Measurements from ENCODE around the gene DPEP2. TPM values are rescaled to one million over a fixed set of nuclear protein-coding genes. Genes with fewer than 3 reads are reported as not detected.

Gene DPEP2
- total RNA-seq, 2 experiments from 2014 or later: 3.2 to 3.8 TPM

DNA sequence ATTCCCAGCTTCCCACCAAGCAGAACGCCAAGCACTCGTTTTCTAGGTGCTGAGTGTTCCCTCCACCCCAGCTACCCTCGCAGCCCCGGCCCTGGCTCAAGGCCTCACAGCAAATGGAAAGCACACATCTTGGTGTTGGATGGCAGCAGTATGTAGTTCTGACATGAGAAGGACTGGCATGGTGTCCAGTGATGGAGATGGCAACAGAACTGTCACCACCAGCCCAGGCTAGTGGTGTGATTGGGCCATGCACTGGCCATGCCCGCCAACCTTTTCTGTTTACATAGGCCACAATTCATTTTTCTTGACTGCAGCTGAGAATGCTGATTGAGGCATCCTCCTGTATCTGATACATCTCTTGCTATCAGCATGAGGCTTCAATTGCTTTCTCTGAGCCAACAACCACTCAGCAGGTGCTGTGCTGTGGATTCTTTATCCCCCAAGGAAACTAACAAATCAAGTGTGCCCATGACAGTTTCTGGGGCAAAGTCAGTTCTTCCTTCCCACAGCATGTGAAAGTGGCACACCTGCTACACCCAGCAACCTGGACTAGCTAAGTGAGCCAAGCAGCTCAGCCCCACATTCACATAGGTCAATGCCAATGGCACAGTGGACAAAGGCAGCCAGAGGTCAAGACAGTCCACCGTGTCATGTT, 34.7 kb downstream of the DPEP2 start:
- ChIA-PET CTCF (interaction anchor here (0.6 to 1.0 kb wide), 3 partner anchors 22 to 72 kb away, joined by 3 to 4 read pairs (median 3); partner anchors contain the start of gene PSKH1), POLR2A (no interaction called here)
- Mint-ChIP-seq H3K27ac (no peak overlapping the region), H3K36me3 (ENCODE audit: low read depth) (peaks cover 9% of the 10 kb centered on the region), H3K27me3 (no peaks in the 10 kb centered on the region), H3K4me1 (peaks cover 12% of the 10 kb centered on the region), H3K9me3 (ENCODE audit: low read depth) (no peaks in the 10 kb centered on the region), H3K4me3 (no peak overlapping the region)
- ATAC-seq (no peak), DNase-seq (no peak)
- intact Hi-C loops (cut with DNase I, micrococcal nuclease): no loop called here

DNA sequence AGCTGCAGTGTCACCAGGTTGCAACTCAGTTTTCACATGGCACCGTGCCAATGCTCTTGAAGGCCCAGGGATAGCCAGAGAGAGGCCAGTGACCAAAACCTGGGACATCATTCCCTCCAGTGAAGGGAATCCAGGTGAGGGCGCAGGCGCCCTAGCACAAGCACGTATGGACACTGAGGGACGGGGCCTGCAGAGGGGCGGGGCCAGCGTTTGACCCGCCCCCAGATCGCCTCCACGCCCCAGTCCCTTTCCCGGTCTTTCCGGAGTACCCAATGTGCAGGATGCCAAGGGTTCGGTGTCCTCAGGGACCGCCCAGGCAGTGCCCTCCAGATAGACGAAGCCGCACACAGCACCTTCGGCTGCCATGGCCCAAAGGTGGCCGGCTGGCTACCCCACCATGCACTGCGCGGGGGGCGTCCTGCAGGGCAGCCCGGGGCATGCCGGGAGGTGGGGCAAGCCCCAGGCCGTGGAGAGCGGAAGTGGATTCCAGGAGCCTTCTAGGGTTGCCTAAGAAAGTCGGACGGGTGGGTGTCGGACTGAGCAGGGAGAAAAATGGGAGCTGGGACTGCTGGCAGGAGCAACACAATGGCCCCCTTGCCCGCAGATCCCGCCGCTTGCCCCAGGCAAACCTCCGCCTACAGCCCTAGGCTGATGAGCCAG, 35.5 kb downstream of the DPEP2 start:
- no peaks in the 10 kb centered on the region for H3K27me3 Mint-ChIP-seq
- intact Hi-C loops (cut with DNase I, micrococcal nuclease): no loop called here
- CTCF ChIA-PET: interaction anchor here (0.6 to 1.0 kb wide), 3 partner anchors 22 to 71 kb away, joined by 3 to 4 read pairs (median 3); partner anchors contain the start of gene PSKH1

DNA sequence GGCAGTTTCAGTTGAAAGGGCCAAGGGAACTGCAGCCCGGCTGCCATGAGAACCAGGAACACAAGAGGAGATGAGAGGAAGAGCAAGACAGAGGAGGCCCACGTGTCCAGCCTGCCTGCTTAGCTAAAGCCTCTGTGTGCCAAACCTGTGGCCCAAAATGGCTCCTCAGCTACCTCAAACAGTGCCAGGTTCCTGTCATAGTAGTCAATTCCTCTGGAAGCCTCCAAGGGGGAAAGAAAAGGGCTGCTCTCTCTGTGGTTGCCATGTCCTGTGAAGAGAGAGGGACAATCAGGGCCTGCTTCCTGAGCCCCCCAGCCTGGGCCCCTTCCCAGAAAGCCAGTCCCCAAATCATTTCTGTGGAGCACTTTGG, 36.0 kb downstream of the DPEP2 start:
- POLR2A ChIA-PET: no interaction called here
- H3K36me3 Mint-ChIP-seq (ENCODE audit: low read depth): peaks cover 9% of the 10 kb centered on the region
- H3K4me1 Mint-ChIP-seq: peaks cover 8% of the 10 kb centered on the region
- intact Hi-C loops (cut with DNase I, micrococcal nuclease): no loop called here
- ATAC-seq (no peak), DNase-seq (no peak)
- H3K27ac Mint-ChIP-seq: no peak overlapping the region
- no peak overlapping the region for H3K4me3 Mint-ChIP-seq
- no peaks in the 10 kb centered on the region for H3K27me3 Mint-ChIP-seq
- no peaks in the 10 kb centered on the region for H3K9me3 Mint-ChIP-seq (ENCODE audit: low read depth)
- CTCF ChIA-PET: interaction anchor here (1.0 to 1.3 kb wide), 3 partner anchors 21 to 54 kb away, joined by 3 read pairs; no protein-coding TSS in a partner anchor

More for the DNA sequence above, 35.5 kb downstream of the DPEP2 start:
- no peak overlapping the region for H3K27ac Mint-ChIP-seq
- H3K9me3 Mint-ChIP-seq (ENCODE audit: low read depth): no peaks in the 10 kb centered on the region
- peaks cover 9% of the 10 kb centered on the region for H3K36me3 Mint-ChIP-seq (ENCODE audit: low read depth)
- H3K4me1 Mint-ChIP-seq: peaks cover 8% of the 10 kb centered on the region
- no peak overlapping the region for H3K4me3 Mint-ChIP-seq
- DNase-seq (no peak), ATAC-seq (no peak)
- POLR2A ChIA-PET: no interaction called here

DNA sequence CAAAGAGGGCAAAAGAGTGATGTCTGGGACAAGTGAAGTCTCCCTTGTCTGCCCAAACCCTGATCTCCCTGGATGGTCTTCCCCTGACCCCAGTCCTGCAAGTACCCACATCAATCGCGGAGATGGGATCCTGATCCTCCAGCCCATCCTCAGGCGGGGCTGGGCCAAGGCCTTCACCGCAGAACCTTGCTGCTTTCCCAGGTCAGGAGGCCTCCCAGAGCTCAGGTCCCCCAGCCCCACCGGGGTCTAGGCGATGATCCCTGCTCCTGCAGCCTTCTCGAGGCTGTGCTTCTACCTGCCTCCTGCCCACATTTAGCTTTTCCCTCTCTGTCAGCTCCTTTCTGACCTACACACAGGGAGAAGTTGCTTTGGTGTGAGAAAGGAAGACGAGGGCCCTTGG, 37.1 kb downstream of the DPEP2 start:
- H3K9me3 Mint-ChIP-seq (ENCODE audit: low read depth): no peaks in the 10 kb centered on the region
- H3K27me3 Mint-ChIP-seq: no peaks in the 10 kb centered on the region
- ATAC-seq (no peak), DNase-seq (no peak)
- H3K36me3 Mint-ChIP-seq (ENCODE audit: low read depth): peaks cover 9% of the 10 kb centered on the region
- no peak overlapping the region for H3K4me3 Mint-ChIP-seq
- CTCF ChIA-PET: interaction anchor here (1.1 to 1.3 kb wide), 2 partner anchors 21 to 55 kb away, joined by 3 read pairs; no protein-coding TSS in a partner anchor
- H3K4me1 Mint-ChIP-seq: peaks cover 5% of the 10 kb centered on the region
- POLR2A ChIA-PET: no interaction called here
- intact Hi-C loops (cut with DNase I, micrococcal nuclease): no loop called here
- no peak overlapping the region for H3K27ac Mint-ChIP-seq

DNA sequence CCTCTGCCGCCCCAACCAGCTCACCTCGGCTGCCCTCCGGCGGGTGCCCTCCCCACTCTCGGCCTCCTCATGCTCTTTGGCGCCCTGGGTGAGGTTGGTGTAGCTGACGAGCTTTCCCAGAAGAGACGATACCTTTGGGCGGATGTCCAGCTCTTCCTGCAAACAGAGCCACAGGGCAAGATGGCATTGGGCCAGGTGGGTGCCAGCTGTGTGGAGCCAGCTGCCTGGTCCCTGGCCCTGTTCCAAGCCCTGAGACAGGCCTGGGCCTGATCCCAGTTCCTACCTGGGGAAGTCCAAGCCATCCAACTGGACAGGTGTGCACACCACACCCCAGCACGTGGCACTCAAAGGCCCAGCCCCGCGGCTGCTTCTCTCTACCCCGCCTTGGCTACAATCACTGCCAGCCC, 37.7 kb downstream of the DPEP2 start:
- intact Hi-C loops (cut with DNase I, micrococcal nuclease): no loop called here
- H3K4me1 Mint-ChIP-seq: peaks cover under 1% of the 10 kb centered on the region
- H3K27ac Mint-ChIP-seq: no peak overlapping the region
- no peak for ATAC-seq
- ChIA-PET CTCF (interaction anchor here (0.6 to 2.3 kb wide), 2 partner anchors 20 to 1969 kb away, joined by 4 to 5 read pairs; no protein-coding TSS in a partner anchor), POLR2A (no interaction called here)
- DNase-seq: no peak
- no peaks in the 10 kb centered on the region for H3K27me3 Mint-ChIP-seq
- no peaks in the 10 kb centered on the region for H3K9me3 Mint-ChIP-seq (ENCODE audit: low read depth)
- no peak overlapping the region for H3K4me3 Mint-ChIP-seq
- peaks cover 9% of the 10 kb centered on the region for H3K36me3 Mint-ChIP-seq (ENCODE audit: low read depth)

DNA sequence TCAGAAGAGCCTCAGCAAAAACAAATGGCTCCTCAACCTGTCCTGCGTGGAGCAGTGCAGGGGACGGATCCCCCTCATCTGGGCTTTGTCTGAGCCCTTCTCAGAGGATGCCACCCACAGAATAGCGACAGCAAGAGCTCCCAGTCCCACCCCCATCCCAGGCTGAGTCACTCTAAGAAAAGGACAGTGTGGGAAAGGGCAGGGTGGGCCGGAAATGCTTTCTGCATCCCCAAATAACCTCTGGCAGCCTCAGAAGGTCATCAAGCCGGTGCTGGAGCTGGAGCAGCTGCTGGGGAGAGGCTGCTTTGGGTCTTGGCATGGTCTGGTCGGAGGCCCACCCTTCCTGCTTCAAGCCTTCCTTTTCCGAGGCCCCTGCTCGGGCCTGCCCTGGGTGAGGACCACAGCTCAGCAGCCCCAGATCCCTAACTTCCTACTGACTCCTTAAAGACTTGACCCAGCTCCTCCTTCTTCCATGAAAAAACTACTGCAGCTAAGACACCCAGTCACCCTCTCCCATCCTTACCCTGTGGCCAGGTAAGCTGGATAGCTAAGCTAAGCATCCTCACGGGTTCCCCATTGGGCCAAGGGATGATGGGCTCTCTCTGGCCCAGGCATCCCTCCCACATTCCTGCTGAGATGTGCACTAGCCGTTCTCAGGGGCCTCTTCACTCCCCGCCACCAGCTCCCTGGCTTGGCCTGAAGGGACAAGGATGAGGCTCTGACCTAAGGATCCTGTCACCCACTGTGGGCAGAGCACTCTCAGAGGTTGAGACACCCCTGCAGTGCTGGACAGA, 39.6 kb downstream of the DPEP2 start:
- H3K9me3 Mint-ChIP-seq (ENCODE audit: low read depth): no peaks in the 10 kb centered on the region
- H3K4me3 Mint-ChIP-seq: no peak overlapping the region
- no peaks in the 10 kb centered on the region for H3K4me1 Mint-ChIP-seq
- intact Hi-C loops (cut with DNase I, micrococcal nuclease): no loop called here
- H3K36me3 Mint-ChIP-seq (ENCODE audit: low read depth): peaks cover 9% of the 10 kb centered on the region
- ATAC-seq (no peak), DNase-seq (no peak)
- H3K27me3 Mint-ChIP-seq: no peaks in the 10 kb centered on the region
- CTCF ChIA-PET: interaction anchor here (1.1 to 2.3 kb wide), 2 partner anchors 18 to 439 kb away, joined by 3 to 5 read pairs; no protein-coding TSS in a partner anchor
- POLR2A ChIA-PET: interaction anchor here (0.6 kb wide), 1 partner anchor 401 kb away, joined by 3 read pairs; no protein-coding TSS in a partner anchor
- no peak overlapping the region for H3K27ac Mint-ChIP-seq

DNA sequence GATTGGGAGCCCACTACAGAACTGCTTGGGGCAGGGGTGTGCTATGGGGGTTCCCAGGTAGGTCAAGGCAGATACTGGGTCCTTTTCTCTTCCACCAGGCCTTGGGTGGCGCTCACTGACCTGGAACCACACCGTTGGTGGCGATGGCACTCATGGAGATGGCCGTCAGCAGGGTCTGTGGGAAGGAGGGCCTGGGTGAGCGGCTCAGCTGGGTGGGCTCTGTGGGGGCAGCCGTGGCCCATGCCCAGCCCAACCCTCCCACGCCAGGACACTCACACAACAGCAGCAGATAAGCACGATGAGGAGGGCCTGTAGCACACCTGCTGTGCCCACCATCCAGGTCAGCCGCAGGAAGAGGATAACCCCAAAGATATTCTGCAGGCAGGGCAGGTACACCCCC, 41.7 kb downstream of the DPEP2 start:
- peaks cover 9% of the 10 kb centered on the region for H3K36me3 Mint-ChIP-seq (ENCODE audit: low read depth)
- POLR2A ChIA-PET: no interaction called here
- intact Hi-C loops (cut with DNase I, micrococcal nuclease): no loop called here
- no peaks in the 10 kb centered on the region for H3K27me3 Mint-ChIP-seq
- CTCF ChIA-PET: interaction anchor here (1.0 kb wide), 1 partner anchor 16 kb away, joined by 3 read pairs; no protein-coding TSS in a partner anchor
- H3K4me1 Mint-ChIP-seq: no peaks in the 10 kb centered on the region
- DNase-seq (no peak), ATAC-seq (no peak)
- no peak overlapping the region for H3K27ac Mint-ChIP-seq
- H3K9me3 Mint-ChIP-seq (ENCODE audit: low read depth): no peaks in the 10 kb centered on the region
- no peak overlapping the region for H3K4me3 Mint-ChIP-seq

DNA sequence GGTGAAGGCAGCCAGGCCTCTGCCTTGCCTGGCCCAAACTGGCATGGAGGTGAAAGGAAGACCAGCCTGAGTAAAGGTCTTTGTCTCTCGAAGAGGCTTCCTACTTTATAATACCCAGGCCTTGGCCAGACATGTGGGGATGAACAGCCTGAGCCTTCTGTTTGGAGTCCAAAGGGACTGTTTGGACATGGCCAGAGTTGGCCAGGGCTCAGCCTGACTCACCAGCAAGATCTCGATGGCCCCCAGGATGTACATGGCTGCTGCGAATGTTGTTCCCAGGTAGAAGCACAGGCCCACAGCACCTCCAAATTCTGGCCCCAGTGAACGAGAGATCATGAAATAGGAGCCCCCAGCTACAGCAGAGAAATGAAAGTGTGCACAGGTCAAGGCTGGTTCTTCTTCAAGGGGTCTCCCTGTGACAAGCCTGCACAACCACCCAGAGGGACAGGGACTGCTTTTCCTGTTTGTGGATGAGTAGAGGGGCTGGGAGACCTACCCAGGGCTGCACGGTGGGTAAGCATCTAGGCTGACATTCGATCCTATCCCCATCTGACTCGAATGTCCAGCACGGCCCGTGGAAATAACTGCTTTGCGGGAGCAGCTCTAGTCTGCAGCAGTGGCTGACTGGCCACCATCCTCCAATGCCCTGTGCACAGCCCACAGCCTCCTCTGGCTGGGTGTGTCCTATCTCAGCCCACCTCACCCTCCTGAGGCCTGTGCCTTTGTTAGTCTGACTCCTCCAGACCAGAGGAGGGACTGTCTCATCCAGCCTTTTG, 44.7 kb downstream of the DPEP2 start:
- DNase-seq: no peak
- Mint-ChIP-seq H3K4me1 (no peaks in the 10 kb centered on the region), H3K4me3 (no peak overlapping the region), H3K27me3 (no peaks in the 10 kb centered on the region), H3K9me3 (ENCODE audit: low read depth) (no peaks in the 10 kb centered on the region), H3K27ac (no peak overlapping the region), H3K36me3 (ENCODE audit: low read depth) (peaks cover 3% of the 10 kb centered on the region)
- ATAC-seq: no peak
- ChIA-PET CTCF (no interaction called here), POLR2A (no interaction called here)
- intact Hi-C loops (cut with DNase I, micrococcal nuclease): no loop called here

DNA sequence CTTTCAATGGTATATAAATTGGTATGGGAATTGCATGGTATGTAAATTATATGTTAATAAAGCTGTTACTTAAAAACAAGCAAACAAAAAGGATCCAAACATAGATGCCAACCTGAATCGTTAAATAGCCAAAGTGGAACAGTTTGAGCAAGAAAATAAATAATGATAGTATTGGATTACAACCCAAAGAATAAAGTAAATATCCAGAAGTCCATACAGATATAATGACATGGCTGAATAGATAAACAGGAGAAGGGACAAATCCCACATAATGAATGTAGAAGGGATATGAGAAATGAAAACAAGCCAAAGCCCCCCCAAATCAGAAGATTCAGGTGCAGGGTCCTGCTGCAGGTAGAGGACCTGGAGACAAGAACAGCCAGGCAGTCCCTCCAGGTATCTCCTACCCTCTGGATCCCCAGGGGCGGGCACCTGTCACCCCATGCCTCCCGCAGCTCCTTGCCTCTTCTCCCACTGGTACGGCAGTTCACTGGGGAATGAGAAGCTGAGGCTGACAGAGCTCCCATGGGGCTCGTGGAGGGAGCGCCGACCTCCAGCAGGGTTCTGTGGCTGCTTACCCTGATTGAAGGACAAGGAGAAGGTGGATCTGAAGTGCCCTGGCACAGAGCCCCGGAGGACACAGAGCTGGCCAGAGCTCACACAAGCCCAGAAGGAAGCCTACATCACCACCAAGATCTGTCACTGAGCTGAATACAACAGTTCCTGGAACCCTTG, 45.5 kb downstream of the DPEP2 start:
- peaks cover 3% of the 10 kb centered on the region for H3K36me3 Mint-ChIP-seq (ENCODE audit: low read depth)
- ATAC-seq: no peak
- no peaks in the 10 kb centered on the region for H3K4me1 Mint-ChIP-seq
- intact Hi-C loops (cut with DNase I, micrococcal nuclease): no loop called here
- H3K27me3 Mint-ChIP-seq: no peaks in the 10 kb centered on the region
- no peaks in the 10 kb centered on the region for H3K9me3 Mint-ChIP-seq (ENCODE audit: low read depth)
- POLR2A ChIA-PET: no interaction called here
- no peak overlapping the region for H3K4me3 Mint-ChIP-seq
- CTCF ChIA-PET: interaction anchor here (0.6 kb wide), 1 partner anchor 132 kb away, joined by 3 read pairs; no protein-coding TSS in a partner anchor
- no peak overlapping the region for H3K27ac Mint-ChIP-seq
- no peak for DNase-seq

DNA sequence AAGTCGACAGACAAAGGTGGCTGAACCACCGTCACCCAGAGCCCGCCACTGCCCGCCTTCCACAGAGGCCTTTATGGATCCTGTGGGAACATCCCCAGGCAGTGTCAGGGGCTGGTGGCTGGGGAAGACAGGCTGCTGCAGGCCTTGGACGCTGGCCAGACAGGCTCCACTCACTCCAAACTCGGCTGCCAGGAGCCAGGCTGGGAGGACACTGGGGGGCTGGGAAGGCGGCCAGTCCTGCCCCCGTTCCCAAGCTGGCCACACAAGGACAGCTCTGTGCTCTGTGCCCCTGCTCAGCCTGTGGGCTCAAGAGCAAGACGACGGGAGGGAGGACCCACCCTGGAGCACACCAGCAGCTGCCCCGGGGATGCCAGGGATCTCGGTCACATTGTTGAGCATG, 47.8 kb downstream of the DPEP2 start:
- Mint-ChIP-seq H3K27me3 (no peaks in the 10 kb centered on the region), H3K27ac (no peak overlapping the region), H3K9me3 (ENCODE audit: low read depth) (no peaks in the 10 kb centered on the region), H3K4me3 (no peak overlapping the region), H3K4me1 (no peaks in the 10 kb centered on the region), H3K36me3 (ENCODE audit: low read depth) (peaks cover 3% of the 10 kb centered on the region)
- intact Hi-C loops (cut with DNase I, micrococcal nuclease): no loop called here
- DNase-seq: no peak
- no peak for ATAC-seq
- ChIA-PET POLR2A (interaction anchor here (0.6 kb wide), 1 partner anchor 97 kb away, joined by 3 read pairs; no protein-coding TSS in a partner anchor), CTCF (no interaction called here)
